HepG2 (cell line): Measurements from ENCODE around the gene SPATA33. TPM values are rescaled to one million over a fixed set of nuclear protein-coding genes. Genes with fewer than 3 reads are reported as not detected.
A peak's percentile ranks its signal among the peaks of the same experiment; 100 is the strongest.
"Not testable (repeated sequence)": the region's sequence is repeated elsewhere in the genome, so short reads cannot be mapped to it uniquely, and the experiment has no call there.

Experiments
- ATAC-seq: fragments of 200-7000 bp; cut with Tn5 transposase; 3 replicates; pipeline ENCODE4 v1.9.1; 2020; ENCODE audit warnings: mild to moderate bottlenecking, moderate library complexity
- BruUV-seq: library from RNA; stranded (reverse); fragments of 400-500 nt; replicated peaks from 2 replicates; lab custom pipeline; 2021; lab: Mats Ljungman, UMichigan
- CTCF ChIA-PET: fragments of 300-600 bp; formaldehyde crosslinking; extraction: SDS; loops from one replicate; lab custom pipeline; 2021; ENCODE audit warnings: low total read pairs, inconsistent platforms, low intra/inter-chr PET ratio; lab: Yijun Ruan, JAX
- POLR2A ChIA-PET: fragments of 350-600 bp; sonication (Branson Sonifier 250); formaldehyde crosslinking; loops from one replicate; lab custom pipeline; 2020; ENCODE audit warnings: antibody characterized with exemption, inconsistent platforms; lab: Yijun Ruan, JAX
- DNase-seq: peaks from one replicate; pipeline ENCODE4 v3.0.0-alpha.2; 2015; ENCODE audit warnings: low spot score
- FAIRE-seq: peaks from 3 replicates; lab custom pipeline; 2011; peaks lifted over from hg19 to GRCh38; lab: Jason Lieb, UNC
- H2AFZ ChIP-seq: one replicate; pipeline ENCODE4 v1.6.1; 2011; ENCODE audit warnings: low read length, inconsistent platforms
- H3K27ac ChIP-seq: fragments of 300-600 bp; 3 replicates; pipeline ENCODE4 v1.8.0; 2011; ENCODE audit warnings: mixed run types, mild to moderate bottlenecking, mixed read lengths, low read length, inconsistent platforms; ENCODE audit not compliant: insufficient read depth; ENCODE audit errors: extremely low read length
- H3K27me3 ChIP-seq, 2 experiments: fragments of 200-600 bp in 1 of 2; 2 replicates in 1 of 2; 3 replicates in 1 of 2; pipeline versions ENCODE4 v1.6.0 to v1.8.0; 2011; ENCODE audit warnings: low read length in 2 of 2, mild to moderate bottlenecking in 2 of 2, moderate library complexity in 2 of 2, inconsistent platforms in 1 of 2; ENCODE audit not compliant: insufficient read depth in 2 of 2, control insufficient read depth in 1 of 2
- H3K36me3 ChIP-seq, 2 experiments: fragments of 200-600 bp in 1 of 2; replicated peaks in 1 of 2; 2 replicates in 1 of 2; 3 replicates in 1 of 2; pipeline versions ENCODE4 v1.5.1 to v1.8.0; 2011; ENCODE audit warnings: low read length in 2 of 2, inconsistent platforms in 1 of 2; ENCODE audit not compliant: insufficient read depth in 2 of 2, control insufficient read depth in 1 of 2
- H3K4me1 ChIP-seq: 2 replicates; pipeline ENCODE4 v1.5.1; 2012; ENCODE audit warnings: low read length, inconsistent platforms; ENCODE audit not compliant: insufficient read depth
- H3K4me2 ChIP-seq: 2 replicates; pipeline ENCODE4 v1.6.0; 2011; ENCODE audit warnings: low read depth, low read length, inconsistent platforms
- H3K4me3 ChIP-seq, 3 experiments: fragments of 200-600 bp in 1 of 3; sonication (generic), shearing (Covaris generic) in 1 of 3; replicated peaks in 1 of 3; 2 replicates each; pipeline ENCODE4 v1.5.1; 2011 to 2016; ENCODE audit warnings: low read length in 3 of 3, inconsistent platforms in 2 of 3, low read depth in 2 of 3, mild to moderate bottlenecking in 2 of 3, control low read depth in 1 of 3, mixed read lengths in 1 of 3; ENCODE audit not compliant: insufficient read depth in 1 of 3
- H3K79me2 ChIP-seq: one replicate; pipeline ENCODE4 v1.6.1; 2011; ENCODE audit warnings: low read length, inconsistent platforms; ENCODE audit not compliant: insufficient read depth
- H3K9ac ChIP-seq: 2 replicates; pipeline ENCODE4 v1.6.0; 2011; ENCODE audit warnings: mild to moderate bottlenecking, low read depth, low read length, inconsistent platforms; ENCODE audit not compliant: insufficient read depth
- H3K9me3 ChIP-seq: 2 replicates; pipeline ENCODE4 v1.5.1; 2012; ENCODE audit warnings: mild to moderate bottlenecking, low read length
- H4K20me1 ChIP-seq: 2 replicates; pipeline ENCODE4 v1.6.0; 2011; ENCODE audit warnings: inconsistent platforms, mild to moderate bottlenecking, low read length, moderate library complexity; ENCODE audit not compliant: insufficient read depth
- AHR ChIP-seq: IDR thresholded peaks from 2 replicates; pipeline ENCODE4 v1.6.1; 2018; ENCODE audit warnings: missing genetic modification reagents, missing compliant biosample characterization
- GABPA ChIP-seq, 2 experiments: IDR thresholded peaks; 2 replicates each; pipeline ENCODE4 v1.6.1; 2011 to 2016; ENCODE audit warnings: low read depth in 2 of 2, low read length in 1 of 2, missing biosample characterization in 1 of 2, missing genetic modification characterization in 1 of 2
- HMGXB3 ChIP-seq: sonication (generic); formaldehyde crosslinking; IDR thresholded peaks from 2 replicates; pipeline ENCODE4 v1.4.0; 2020; ENCODE audit warnings: missing genetic modification reagents, borderline replicate concordance
- IRF2 ChIP-seq: IDR thresholded peaks from 2 replicates; pipeline ENCODE4 v1.6.1; 2018; ENCODE audit warnings: missing genetic modification reagents, missing compliant biosample characterization
- ZNF563 ChIP-seq: sonication (generic); formaldehyde crosslinking; IDR thresholded peaks from 2 replicates; pipeline ENCODE4 v1.8.0; 2022; ENCODE audit warnings: mild to moderate bottlenecking, moderate library complexity, missing genetic modification reagents
- WGBS: methylation state at CpG from one replicate; pipeline ENCODE4 v1.1.6; 2017; ENCODE audit warnings: low lambda C conversion rate; 5-methylcytosine and 5-hydroxymethylcytosine counted together
- in situ Hi-C: cut with HindIII; loops from 2 replicates; pipeline ENCODE4 v1.10.0; 2017; ENCODE audit warnings: low pct_unique_long_range_greater_than_20kb; ENCODE audit not compliant: extremely low pct_ligation_motif_present
- intact Hi-C: fragments of 100-400 bp; cut with micrococcal nuclease; formaldehyde crosslinking; loops from one replicate; pipeline ENCODE4 v1.10.0; 2022; ENCODE audit not compliant: unreplicated experiment
- polyA plus RNA-seq, 8 experiments: library from polyadenylated mRNA; depleted of rRNA in 3 of 8; stranded (reverse) in 7 of 8; unstranded in 1 of 8; fragments of >200 nt; fragmentation: Illumina TruSeq in 4 of 8; extraction: Trizol in 4 of 8; gene quantifications; 2 replicates each; pipeline versions ENCODE4 v1.2.1 to v1.2.3, GENCODE V29; 2011 to 2016; ENCODE audit warnings: low read depth in 4 of 8, missing spikeins in 1 of 8, mixed read lengths in 1 of 8; ENCODE audit not compliant: insufficient read depth in 1 of 8
- total RNA-seq, 5 experiments: library from RNA; depleted of rRNA; stranded (reverse); fragments of >200 nt; fragmentation: Illumina TruSeq; extraction: Trizol; gene quantifications; 2 replicates each; pipeline ENCODE4 v1.2.3, GENCODE V29; 2016; ENCODE audit warnings: low read depth in 1 of 5
- TF ChIP-seq, protein P1 (sequence below), 2 experiments: sonication (generic) in 1 of 2; formaldehyde crosslinking in 1 of 2; IDR thresholded peaks; 2 replicates each; pipeline versions ENCODE4 v1.4.0 to v1.6.1; 2016 to 2020; ENCODE audit warnings: borderline replicate concordance in 1 of 2, low read depth in 1 of 2, mild to moderate bottlenecking in 1 of 2, missing genetic modification reagents in 1 of 2

The SPATA33 gene
- total and polyA plus RNA-seq, 2 of the 13 experiments (the other 11 are each of a cell fraction or from before 2014, with no cell fraction given) = 5.7 to 11.0 TPM

DNA sequence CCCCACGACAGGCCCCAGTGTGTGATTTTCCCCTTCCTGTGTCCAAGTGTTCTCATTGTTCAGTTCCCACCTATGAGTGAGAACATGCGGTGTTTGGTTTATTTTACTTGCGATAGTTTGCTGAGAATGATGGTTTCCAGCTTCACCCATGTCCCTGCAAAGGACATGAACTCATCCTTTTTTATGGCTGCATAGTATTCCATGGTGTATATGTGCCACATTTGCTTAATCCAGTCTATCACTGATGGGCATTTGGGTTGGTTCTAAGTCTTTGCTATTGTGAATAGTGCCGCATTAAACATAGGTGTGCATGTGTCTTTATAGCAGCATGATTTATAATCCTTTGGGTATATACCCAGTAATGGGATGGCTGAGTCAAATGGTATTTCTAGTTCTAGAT lies 13.9 kb downstream of the SPATA33 start:
- CTCF ChIA-PET, H3K79me2 ChIP-seq, H2AFZ ChIP-seq, H3K4me2 ChIP-seq, BruUV-seq, FAIRE-seq, H3K9me3 ChIP-seq, H3K36me3 ChIP-seq, H3K27me3 ChIP-seq, H3K9ac ChIP-seq, ATAC-seq, H3K4me3 ChIP-seq, DNase-seq, H4K20me1 ChIP-seq, in situ Hi-C loops, H3K27ac ChIP-seq: not testable (repeated sequence)
- POLR2A ChIA-PET = interaction anchor here (0.6 to 1.6 kb wide), 3 partner anchors 12 to 250 kb away, joined by 3 to 8 read pairs (median 4); no protein-coding TSS in a partner anchor
- WGBS = 89% methylated on average over 4 of the region's 4 CpGs
- peaks cover 26% of the 10 kb centered on the region for H3K4me1 ChIP-seq
- intact Hi-C loops = loop anchor here (2.0 kb wide), 1 partner anchor 15 kb away; the partner anchor contains the start of gene CDK10

- in situ Hi-C loops = no loop called here
- Histone ChIP-seq H3K4me1 (peaks cover 26% of the 10 kb centered on the region), H3K36me3 (no peaks in the 10 kb centered on the region), H3K4me2 (no peak overlapping the region), H2AFZ (no peak overlapping the region), H3K27me3 (no peaks in the 10 kb centered on the region), H3K9ac (no peak overlapping the region), H3K4me3 (no peak overlapping the region), H3K79me2 (no peaks in the 10 kb centered on the region), H4K20me1 (no peaks in the 10 kb centered on the region), H3K9me3 (peaks cover 4% of the 10 kb centered on the region), H3K27ac (no peak overlapping the region)
- ATAC-seq = no peak
- intact Hi-C loops = no loop called here
- POLR2A ChIA-PET = no interaction called here
- CTCF ChIA-PET = no interaction called here
- BruUV-seq = no TSS peak
- peak; percentile 53 for FAIRE-seq
- WGBS = 80% methylated on average over 16 of the region's 16 CpGs
- DNase-seq = no peak
- TF ChIP-seq GABPA (IDR thresholded peaks at IDR 0.05; ENCODE audit: low read depth, low read length) = no peak
- TF ChIP-seq GABPA (CRISPR knock-in tag; IDR thresholded peaks at IDR 0.05; ENCODE audit: low read depth) = no peak
- TF ChIP-seq, protein P1, sequence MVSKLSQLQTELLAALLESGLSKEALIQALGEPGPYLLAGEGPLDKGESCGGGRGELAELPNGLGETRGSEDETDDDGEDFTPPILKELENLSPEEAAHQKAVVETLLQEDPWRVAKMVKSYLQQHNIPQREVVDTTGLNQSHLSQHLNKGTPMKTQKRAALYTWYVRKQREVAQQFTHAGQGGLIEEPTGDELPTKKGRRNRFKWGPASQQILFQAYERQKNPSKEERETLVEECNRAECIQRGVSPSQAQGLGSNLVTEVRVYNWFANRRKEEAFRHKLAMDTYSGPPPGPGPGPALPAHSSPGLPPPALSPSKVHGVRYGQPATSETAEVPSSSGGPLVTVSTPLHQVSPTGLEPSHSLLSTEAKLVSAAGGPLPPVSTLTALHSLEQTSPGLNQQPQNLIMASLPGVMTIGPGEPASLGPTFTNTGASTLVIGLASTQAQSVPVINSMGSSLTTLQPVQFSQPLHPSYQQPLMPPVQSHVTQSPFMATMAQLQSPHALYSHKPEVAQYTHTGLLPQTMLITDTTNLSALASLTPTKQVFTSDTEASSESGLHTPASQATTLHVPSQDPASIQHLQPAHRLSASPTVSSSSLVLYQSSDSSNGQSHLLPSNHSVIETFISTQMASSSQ (IDR thresholded peaks at IDR 0.05; ENCODE audit: low read depth) = no peak
- TF ChIP-seq, protein P1 (CRISPR knock-in tag; IDR thresholded peaks at IDR 0.05; ENCODE audit: borderline replicate concordance) = no peak
- no peak for TF ChIP-seq HMGXB3 (CRISPR knock-in tag)
- no peak for TF ChIP-seq ZNF563 (CRISPR knock-in tag)
- TF ChIP-seq IRF2 (CRISPR knock-in tag) = no peak
- no peak for TF ChIP-seq AHR (CRISPR knock-in tag)
Observed at GRCh38 chr16:89672177-89672941, 14.7 kb downstream of the SPATA33 start.
